ENCODE measurements around the gene ZCCHC8. TPM values are rescaled to one million over a fixed set of nuclear protein-coding genes. Genes with fewer than 3 reads are reported as not detected.
A peak's percentile ranks its signal among the peaks of the same experiment; 100 is the strongest.
"Not testable (repeated sequence)": the region's sequence is repeated elsewhere in the genome, so short reads cannot be mapped to it uniquely, and the experiment has no call there.

ZCCHC8 gene
- total RNA-seq, 1 donor from 2014 or later: 39.7 TPM

GRCh38 chr12:122505419-122506051 lies 4.8 kb upstream of the ZCCHC8 start:
- no peaks in the 10 kb centered on the region for H3K27me3 Mint-ChIP-seq (ENCODE audit: low read depth)
- H3K36me3 Mint-ChIP-seq (ENCODE audit: low read depth): peaks cover 76% of the 10 kb centered on the region
- peaks cover 18% of the 10 kb centered on the region for H3K4me1 Mint-ChIP-seq (ENCODE audit: low read depth)
- no peak overlapping the region for H3K4me3 Mint-ChIP-seq (ENCODE audit: low read depth)
- H3K27ac Mint-ChIP-seq: no peak overlapping the region
- no peak for DNase-seq (ENCODE audit: low spot score)
- H3K9me3 Mint-ChIP-seq: no peaks in the 10 kb centered on the region
- intact Hi-C loops (cut with micrococcal nuclease): loop anchor here (10.0 kb wide), 1 partner anchor 701 kb away; the partner anchor contains the start of gene SETD1B

- H3K4me3 Mint-ChIP-seq (ENCODE audit: low read depth): no peak overlapping the region
- H3K36me3 Mint-ChIP-seq (ENCODE audit: low read depth): peaks cover 67% of the 10 kb centered on the region
- intact Hi-C loops (cut with micrococcal nuclease): loop anchor here (10.0 kb wide), 1 partner anchor 699 kb away; the partner anchor contains the start of gene SETD1B
- H3K27me3 Mint-ChIP-seq (ENCODE audit: low read depth): no peaks in the 10 kb centered on the region
- H3K4me1 Mint-ChIP-seq (ENCODE audit: low read depth): peaks cover 20% of the 10 kb centered on the region
- no peaks in the 10 kb centered on the region for H3K9me3 Mint-ChIP-seq
- H3K27ac Mint-ChIP-seq: no peak overlapping the region
- DNase-seq (ENCODE audit: low spot score): no peak
Observed at GRCh38 chr12:122503783-122504590, 3.3 kb upstream of the ZCCHC8 start.

GRCh38 chr12:122503147-122503751 lies 2.5 kb upstream of the ZCCHC8 start:
- Mint-ChIP-seq H3K36me3 (ENCODE audit: low read depth) (peaks cover 64% of the 10 kb centered on the region), H3K9me3 (no peaks in the 10 kb centered on the region), H3K4me3 (ENCODE audit: low read depth) (no peak overlapping the region), H3K4me1 (ENCODE audit: low read depth) (peaks cover 27% of the 10 kb centered on the region), H3K27ac (peak overlapping the region; percentile 33), H3K27me3 (ENCODE audit: low read depth) (no peaks in the 10 kb centered on the region)
- intact Hi-C loops (cut with micrococcal nuclease): loop anchor here (10.0 kb wide), 1 partner anchor 698 kb away; the partner anchor contains the start of gene SETD1B
- no peak for DNase-seq (ENCODE audit: low spot score)

- peaks cover 28% of the 10 kb centered on the region for H3K4me1 Mint-ChIP-seq (ENCODE audit: low read depth)
- no peak for DNase-seq (ENCODE audit: low spot score)
- H3K4me3 Mint-ChIP-seq (ENCODE audit: low read depth): peak overlapping the region; percentile 96
- H3K27me3 Mint-ChIP-seq (ENCODE audit: low read depth): no peaks in the 10 kb centered on the region
- peak overlapping the region; percentile 98 for H3K27ac Mint-ChIP-seq
- intact Hi-C loops (cut with micrococcal nuclease): loop anchor here (1.0 to 10.0 kb wide), 4 partner anchors 26 to 697 kb away; partner anchors contain the start of genes KNTC1, SETD1B and VPS33A
- peaks cover 54% of the 10 kb centered on the region for H3K36me3 Mint-ChIP-seq (ENCODE audit: low read depth)
- no peaks in the 10 kb centered on the region for H3K9me3 Mint-ChIP-seq
Observed at GRCh38 chr12:122501489-122501989, 807 bp upstream of the ZCCHC8 start.

- peak; percentile 48 for DNase-seq (ENCODE audit: low spot score)
- H3K4me3 Mint-ChIP-seq (ENCODE audit: low read depth): peak overlapping the region; percentile 96
- intact Hi-C loops (cut with micrococcal nuclease): loop anchor here (2.0 to 10.0 kb wide), 2 partner anchors 47 to 695 kb away; partner anchors contain the start of gene SETD1B
- H3K36me3 Mint-ChIP-seq (ENCODE audit: low read depth): peaks cover 48% of the 10 kb centered on the region
- peak overlapping the region; percentile 98 for H3K27ac Mint-ChIP-seq
- H3K27me3 Mint-ChIP-seq (ENCODE audit: low read depth): no peaks in the 10 kb centered on the region
- H3K4me1 Mint-ChIP-seq (ENCODE audit: low read depth): peaks cover 30% of the 10 kb centered on the region
- no peaks in the 10 kb centered on the region for H3K9me3 Mint-ChIP-seq
Observed at GRCh38 chr12:122499991-122500684, 594 bp downstream of the ZCCHC8 start.

GRCh38 chr12:122495258-122495657 lies 5.5 kb downstream of the ZCCHC8 start:
- no peak for DNase-seq (ENCODE audit: low spot score)
- Mint-ChIP-seq H3K36me3 (ENCODE audit: low read depth) (peaks cover 45% of the 10 kb centered on the region), H3K4me3 (ENCODE audit: low read depth) (no peak overlapping the region), H3K27me3 (ENCODE audit: low read depth) (no peaks in the 10 kb centered on the region), H3K9me3 (no peaks in the 10 kb centered on the region), H3K4me1 (ENCODE audit: low read depth) (peaks cover 20% of the 10 kb centered on the region), H3K27ac (no peak overlapping the region)
- intact Hi-C loops (cut with micrococcal nuclease): no loop called here

GRCh38 chr12:122493222-122493621 lies 7.5 kb downstream of the ZCCHC8 start:
- H3K27ac Mint-ChIP-seq; H3K27me3 Mint-ChIP-seq (ENCODE audit: low read depth); DNase-seq (ENCODE audit: low spot score); H3K4me3 Mint-ChIP-seq (ENCODE audit: low read depth); H3K9me3 Mint-ChIP-seq; intact Hi-C loops (cut with micrococcal nuclease): not testable (repeated sequence)
- H3K36me3 Mint-ChIP-seq (ENCODE audit: low read depth): peaks cover 52% of the 10 kb centered on the region
- H3K4me1 Mint-ChIP-seq (ENCODE audit: low read depth): peaks cover 11% of the 10 kb centered on the region

- Mint-ChIP-seq H3K4me3 (ENCODE audit: low read depth) (no peak overlapping the region), H3K9me3 (no peaks in the 10 kb centered on the region), H3K36me3 (ENCODE audit: low read depth) (peaks cover 60% of the 10 kb centered on the region), H3K27ac (peak overlapping the region; percentile 33), H3K27me3 (ENCODE audit: low read depth) (no peaks in the 10 kb centered on the region), H3K4me1 (ENCODE audit: low read depth) (peaks cover 11% of the 10 kb centered on the region)
- intact Hi-C loops (cut with micrococcal nuclease): no loop called here
- no peak for DNase-seq (ENCODE audit: low spot score)
Observed at GRCh38 chr12:122491991-122492390, 8.7 kb downstream of the ZCCHC8 start.

GRCh38 chr12:122489038-122489437 lies 11.7 kb downstream of the ZCCHC8 start:
- H3K9me3 Mint-ChIP-seq: no peaks in the 10 kb centered on the region
- H3K27me3 Mint-ChIP-seq (ENCODE audit: low read depth): no peaks in the 10 kb centered on the region
- H3K27ac Mint-ChIP-seq: no peak overlapping the region
- intact Hi-C loops (cut with micrococcal nuclease): no loop called here
- H3K4me3 Mint-ChIP-seq (ENCODE audit: low read depth): no peak overlapping the region
- peaks cover 71% of the 10 kb centered on the region for H3K36me3 Mint-ChIP-seq (ENCODE audit: low read depth)
- no peak for DNase-seq (ENCODE audit: low spot score)
- peaks cover 9% of the 10 kb centered on the region for H3K4me1 Mint-ChIP-seq (ENCODE audit: low read depth)

GRCh38 chr12:122487807-122488206 lies 12.9 kb downstream of the ZCCHC8 start:
- peaks cover 78% of the 10 kb centered on the region for H3K36me3 Mint-ChIP-seq (ENCODE audit: low read depth)
- H3K27ac Mint-ChIP-seq; H3K4me1 Mint-ChIP-seq (ENCODE audit: low read depth); H3K9me3 Mint-ChIP-seq; intact Hi-C loops (cut with micrococcal nuclease); DNase-seq (ENCODE audit: low spot score); H3K4me3 Mint-ChIP-seq (ENCODE audit: low read depth); H3K27me3 Mint-ChIP-seq (ENCODE audit: low read depth): not testable (repeated sequence)

GRCh38 chr12:122486805-122487426 lies 13.8 kb downstream of the ZCCHC8 start:
- Mint-ChIP-seq H3K27me3 (ENCODE audit: low read depth) (no peaks in the 10 kb centered on the region), H3K4me1 (ENCODE audit: low read depth) (peaks cover 7% of the 10 kb centered on the region), H3K27ac (peak overlapping the region; percentile 4), H3K36me3 (ENCODE audit: low read depth) (peaks cover 74% of the 10 kb centered on the region), H3K9me3 (no peaks in the 10 kb centered on the region), H3K4me3 (ENCODE audit: low read depth) (no peak overlapping the region)
- intact Hi-C loops (cut with micrococcal nuclease): no loop called here
- no peak for DNase-seq (ENCODE audit: low spot score)

GRCh38 chr12:122486360-122486759 lies 14.4 kb downstream of the ZCCHC8 start:
- H3K9me3 Mint-ChIP-seq; H3K4me1 Mint-ChIP-seq (ENCODE audit: low read depth); H3K27me3 Mint-ChIP-seq (ENCODE audit: low read depth); H3K4me3 Mint-ChIP-seq (ENCODE audit: low read depth); H3K27ac Mint-ChIP-seq; intact Hi-C loops (cut with micrococcal nuclease); DNase-seq (ENCODE audit: low spot score): not testable (repeated sequence)
- peaks cover 75% of the 10 kb centered on the region for H3K36me3 Mint-ChIP-seq (ENCODE audit: low read depth)
